Measurements from ENCODE around the gene SI. TPM values are rescaled to one million over a fixed set of nuclear protein-coding genes. Genes with fewer than 3 reads are reported as not detected.

SI gene
- total RNA-seq, 4 donors from 2014 or later, result not detected

DNA sequence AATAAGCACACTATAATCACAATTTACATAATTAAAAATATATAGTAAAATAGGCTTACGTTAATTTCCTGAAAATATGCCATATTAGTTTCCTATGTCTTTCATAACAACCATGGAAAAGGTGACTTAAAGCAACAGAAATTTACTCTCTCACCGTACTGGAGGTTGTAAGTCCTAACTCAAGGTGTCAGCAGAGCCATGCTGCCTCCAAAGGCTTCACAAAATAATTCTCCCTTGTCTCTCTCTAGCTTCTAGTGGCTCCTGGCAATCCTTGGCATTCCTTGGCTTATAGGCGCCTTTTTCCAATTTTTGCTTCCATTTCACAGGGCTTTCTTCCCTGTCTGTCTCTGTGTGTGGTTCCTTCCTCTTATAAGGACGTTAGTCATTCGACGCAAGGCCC lies 7.6 kb downstream of the SI start:
- TF ChIP-seq, protein P1, sequence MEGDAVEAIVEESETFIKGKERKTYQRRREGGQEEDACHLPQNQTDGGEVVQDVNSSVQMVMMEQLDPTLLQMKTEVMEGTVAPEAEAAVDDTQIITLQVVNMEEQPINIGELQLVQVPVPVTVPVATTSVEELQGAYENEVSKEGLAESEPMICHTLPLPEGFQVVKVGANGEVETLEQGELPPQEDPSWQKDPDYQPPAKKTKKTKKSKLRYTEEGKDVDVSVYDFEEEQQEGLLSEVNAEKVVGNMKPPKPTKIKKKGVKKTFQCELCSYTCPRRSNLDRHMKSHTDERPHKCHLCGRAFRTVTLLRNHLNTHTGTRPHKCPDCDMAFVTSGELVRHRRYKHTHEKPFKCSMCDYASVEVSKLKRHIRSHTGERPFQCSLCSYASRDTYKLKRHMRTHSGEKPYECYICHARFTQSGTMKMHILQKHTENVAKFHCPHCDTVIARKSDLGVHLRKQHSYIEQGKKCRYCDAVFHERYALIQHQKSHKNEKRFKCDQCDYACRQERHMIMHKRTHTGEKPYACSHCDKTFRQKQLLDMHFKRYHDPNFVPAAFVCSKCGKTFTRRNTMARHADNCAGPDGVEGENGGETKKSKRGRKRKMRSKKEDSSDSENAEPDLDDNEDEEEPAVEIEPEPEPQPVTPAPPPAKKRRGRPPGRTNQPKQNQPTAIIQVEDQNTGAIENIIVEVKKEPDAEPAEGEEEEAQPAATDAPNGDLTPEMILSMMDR (IDR thresholded peaks at IDR 0.05; ENCODE audit: low read depth), result no peak

DNA sequence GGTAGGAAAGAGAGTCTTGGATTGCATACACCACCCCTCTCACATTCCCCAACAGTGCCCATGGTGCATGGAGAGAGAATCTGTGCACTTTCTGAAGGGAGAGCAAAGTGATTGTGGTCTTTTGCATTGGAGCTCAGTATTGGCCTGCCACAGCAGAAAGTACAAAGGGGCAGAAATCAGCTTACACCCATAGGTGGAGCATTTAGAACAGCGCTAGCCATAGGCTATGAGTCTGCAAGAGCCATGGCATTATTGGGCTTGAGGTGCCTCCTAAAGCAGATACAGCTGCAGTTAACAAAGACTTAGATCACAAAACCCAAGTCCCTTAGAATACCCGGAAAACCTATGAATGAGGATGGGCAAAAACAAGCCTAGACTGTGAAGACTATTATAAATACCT lies 21.8 kb downstream of the SI start:
- TF ChIP-seq, protein P1 (IDR thresholded peaks at IDR 0.05; ENCODE audit: low read depth), result no peak

DNA sequence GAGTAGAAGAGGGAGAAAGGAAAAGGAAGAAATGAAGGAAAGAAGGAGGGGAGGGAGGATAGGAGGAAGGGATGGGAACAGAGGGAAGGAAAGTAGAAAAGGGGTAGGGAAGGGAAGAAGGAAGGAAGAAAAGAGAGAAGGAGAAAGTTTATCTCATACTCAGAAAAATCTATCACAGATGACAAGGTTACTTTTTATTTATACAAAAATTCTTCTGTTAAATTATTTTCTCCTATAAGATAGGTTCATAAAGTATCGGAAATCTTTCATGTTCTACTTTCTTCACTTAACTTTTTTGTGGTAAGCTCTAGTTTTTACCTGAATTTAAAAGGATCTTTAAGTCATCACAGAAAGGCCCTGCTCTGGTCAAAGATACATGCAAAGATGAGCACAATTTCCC lies 38.1 kb downstream of the SI start:
- TF ChIP-seq, protein P1 (IDR thresholded peaks at IDR 0.05; ENCODE audit: low read depth), result no peak

DNA sequence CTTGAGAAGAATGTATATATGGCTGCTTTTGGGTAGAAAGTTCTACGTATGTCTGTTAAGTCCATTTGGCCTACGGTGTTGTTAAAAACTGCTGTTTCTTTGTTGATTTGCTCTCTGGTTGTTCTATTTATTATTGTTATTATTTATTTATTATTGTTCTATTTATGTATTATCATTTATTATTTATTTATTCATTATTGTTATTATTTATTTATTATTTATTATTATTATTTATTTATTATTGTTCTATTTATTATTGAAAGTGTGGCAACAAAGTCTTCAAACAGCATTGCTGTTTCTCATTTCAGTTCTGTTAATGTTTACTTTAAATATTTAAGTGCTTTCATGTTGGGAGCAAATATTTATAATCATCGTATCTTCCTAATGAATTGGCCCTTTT lies 66.7 kb downstream of the SI start:
- TF ChIP-seq, protein P1 (IDR thresholded peaks at IDR 0.05; ENCODE audit: low read depth), result no peak

DNA sequence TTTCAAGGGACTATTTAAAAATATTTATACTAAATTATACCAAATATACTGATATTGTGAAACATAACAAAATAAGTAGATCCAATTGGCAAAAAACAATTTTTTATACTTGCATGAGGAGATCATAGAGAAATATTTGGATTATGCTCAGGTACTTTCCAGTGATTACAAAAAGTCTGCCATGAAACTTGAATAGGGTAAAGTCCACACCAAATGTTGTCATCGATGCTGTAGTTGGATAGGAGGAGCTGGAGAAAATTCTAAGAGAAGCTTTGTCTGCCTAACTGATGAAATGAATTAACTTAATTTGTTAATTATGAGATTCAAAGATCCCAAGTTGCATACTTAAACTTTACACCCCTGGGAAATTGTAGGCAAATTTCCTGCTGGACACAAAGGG lies 93.3 kb downstream of the SI start:
- TF ChIP-seq, protein P1 (IDR thresholded peaks at IDR 0.05; ENCODE audit: low read depth), result no peak

DNA sequence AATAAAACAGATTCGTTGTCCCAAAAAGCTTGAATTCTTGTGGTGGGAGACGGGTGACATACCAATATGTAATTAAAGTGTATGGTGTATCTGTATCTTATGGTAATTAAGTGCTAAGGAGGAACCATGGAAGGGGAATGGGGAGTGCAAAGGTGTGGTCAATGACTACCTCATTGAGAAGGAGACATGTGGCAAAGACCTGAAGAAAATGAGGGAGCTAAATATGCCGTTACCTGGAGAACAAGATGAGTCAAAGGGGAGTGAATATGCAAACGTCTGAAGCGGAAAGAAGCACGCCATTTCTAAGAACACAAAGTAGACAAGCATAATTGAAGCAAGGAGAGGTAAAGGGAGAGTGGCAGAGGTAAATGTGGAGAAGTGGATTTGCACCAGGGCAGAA lies 115.7 kb downstream of the SI start:
- TF ChIP-seq, protein P1 (IDR thresholded peaks at IDR 0.05; ENCODE audit: low read depth), result no peak

DNA sequence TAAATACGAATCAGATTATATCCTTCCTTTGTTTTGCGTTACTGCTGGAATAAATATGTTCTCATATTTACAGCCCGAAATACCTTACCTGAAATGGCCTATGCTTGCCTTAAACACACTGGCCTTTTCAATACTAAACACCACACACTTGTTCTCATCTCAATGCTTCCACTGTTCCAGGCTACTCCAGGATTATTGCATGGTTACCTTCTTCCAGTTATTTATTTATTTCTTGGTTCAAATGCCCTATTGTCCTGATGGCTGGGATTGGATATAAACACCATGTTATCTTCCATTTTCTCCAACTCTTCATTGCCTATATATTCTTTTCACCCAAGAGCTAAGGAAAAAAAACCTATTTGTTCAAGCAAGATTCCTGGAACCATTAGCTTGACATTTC lies 125.3 kb downstream of the SI start:
- TF ChIP-seq, protein P1 (IDR thresholded peaks at IDR 0.05; ENCODE audit: low read depth), result no peak

Data from subcutaneous adipose tissue (tissue), 4 donors.